HCT116 (cell line): ENCODE measurements around the gene GRIK4. TPM values are rescaled to one million over a fixed set of nuclear protein-coding genes. Genes with fewer than 3 reads are reported as not detected.

Experiments
- ATAC-seq: fragments of 200-7000 bp; cut with Tn5 transposase; 2 replicates; pipeline ENCODE4 v1.9.1; 2020; ENCODE audit warnings: mild to moderate bottlenecking, moderate library complexity
- BruUV-seq: library from RNA; stranded (reverse); fragments of 400-500 nt; replicated peaks from 2 replicates; lab custom pipeline; 2021; lab: Mats Ljungman, UMichigan
- CTCF ChIA-PET: fragments of 300-600 bp; sonication (Branson Sonifier 250); formaldehyde crosslinking; loops from one replicate; lab custom pipeline; 2021; ENCODE audit warnings: antibody characterized with exemption; lab: Charles Lee
- POLR2A ChIA-PET: fragments of 300-600, 350-600 bp; sonication (Branson Sonifier 250); formaldehyde crosslinking; loops from one replicate; lab custom pipeline; 2021; ENCODE audit warnings: antibody characterized with exemption; lab: Charles Lee
- RAD21 ChIA-PET, 2 experiments: fragments of 300-600 bp; sonication (Branson Sonifier 250); formaldehyde crosslinking; loops; one replicate each; lab custom pipeline; 2023; ENCODE audit warnings: low total read pairs in 2 of 2; ENCODE audit not compliant: uncharacterized antibody in 2 of 2, unreplicated experiment in 2 of 2, low non-redundant PET in 1 of 2; lab: Charles Lee
- DNase-seq: peaks from one replicate; pipeline ENCODE4 v3.0.0-alpha.2; 2010; ENCODE audit warnings: low read depth, low spot score
- H2AFZ ChIP-seq: fragments of 200-600 bp; shearing (Covaris generic), sonication (generic); 2 replicates; pipeline ENCODE4 v1.6.1; 2017; ENCODE audit warnings: low read depth, mixed run types, mixed read lengths, antibody characterized with exemption, low read length; ENCODE audit not compliant: poor library complexity, severe bottlenecking
- H3K27ac ChIP-seq: 2 replicates; pipeline ENCODE4 v1.5.1; 2012; ENCODE audit warnings: low read depth, low read length
- H3K27me3 ChIP-seq: fragments of 200-600 bp; sonication (generic); 2 replicates; pipeline ENCODE4 v1.6.1; 2016; ENCODE audit warnings: mixed run types, low read length, mixed read lengths; ENCODE audit not compliant: insufficient read depth
- H3K36me3 ChIP-seq, 2 experiments: fragments of 200-500 bp in 1 of 2; fragments of 200-600 bp in 1 of 2; sonication (Bioruptor generic) in 1 of 2; sonication (generic) in 1 of 2; 2 replicates each; pipeline versions ENCODE4 v1.5.1 to v1.6.1; 2014 to 2016; ENCODE audit warnings: low read length in 2 of 2, inconsistent platforms in 1 of 2, mixed read lengths in 1 of 2, mixed run types in 1 of 2; ENCODE audit not compliant: insufficient read depth in 2 of 2, control insufficient read depth in 1 of 2
- H3K4me1 ChIP-seq, 2 experiments: fragments of 200-600 bp in 1 of 2; sonication (generic) in 1 of 2; 2 replicates each; pipeline versions ENCODE4 v1.5.1 to v1.6.1; 2012 to 2017; ENCODE audit warnings: low read length in 2 of 2, inconsistent platforms in 1 of 2, mild to moderate bottlenecking in 1 of 2, mixed read lengths in 1 of 2, mixed run types in 1 of 2, moderate library complexity in 1 of 2; ENCODE audit not compliant: insufficient read depth in 2 of 2, control insufficient read depth in 1 of 2
- H3K4me2 ChIP-seq: fragments of 200-600 bp; sonication (generic); 2 replicates; pipeline ENCODE4 v1.6.1; 2017; ENCODE audit warnings: mixed run types, low read length, mixed read lengths
- H3K4me3 ChIP-seq, 2 experiments: fragments of 200-600 bp in 1 of 2; sonication (generic) in 1 of 2; replicated peaks in 1 of 2; 2 replicates each; pipeline ENCODE4 v1.5.1; 2011 to 2016; ENCODE audit warnings: low read length in 2 of 2, control low read depth in 1 of 2, low read depth in 1 of 2, mild to moderate bottlenecking in 1 of 2, mixed read lengths in 1 of 2, mixed run types in 1 of 2
- H3K79me2 ChIP-seq: fragments of 200-600 bp; sonication (generic); 2 replicates; pipeline ENCODE4 v1.6.1; 2017; ENCODE audit warnings: mild to moderate bottlenecking, mixed run types, low read length, moderate library complexity, mixed read lengths; ENCODE audit not compliant: insufficient read depth
- H3K9ac ChIP-seq: fragments of 200-600 bp; sonication (generic); 2 replicates; pipeline ENCODE4 v1.6.1; 2016; ENCODE audit warnings: low read length, mixed read lengths
- H3K9me2 ChIP-seq: fragments of 200-600 bp; sonication (generic), shearing (Covaris generic); 2 replicates; pipeline ENCODE4 v1.6.1; 2017; ENCODE audit warnings: mixed run types, mild to moderate bottlenecking, moderate library complexity; ENCODE audit not compliant: insufficient read depth
- H3K9me3 ChIP-seq, 2 experiments: fragments of 200-500 bp in 1 of 2; fragments of 200-600 bp in 1 of 2; sonication (Bioruptor generic) in 1 of 2; sonication (generic) in 1 of 2; 2 replicates each; pipeline ENCODE4 v1.6.1; 2014 to 2017; ENCODE audit warnings: low read length in 2 of 2, mixed read lengths in 2 of 2, inconsistent platforms in 1 of 2, low read depth in 1 of 2, mild to moderate bottlenecking in 1 of 2, mixed run types in 1 of 2, moderate library complexity in 1 of 2; ENCODE audit not compliant: control insufficient read depth in 1 of 2, insufficient read depth in 1 of 2
- H4K20me1 ChIP-seq: fragments of 200-600 bp; sonication (generic), shearing (Covaris generic); 2 replicates; pipeline ENCODE4 v1.6.1; 2017; ENCODE audit warnings: mixed run types, mild to moderate bottlenecking, moderate library complexity; ENCODE audit not compliant: insufficient read depth
- ATF3 ChIP-seq: IDR thresholded peaks from 2 replicates; pipeline ENCODE4 v1.6.1; 2012
- EZH2phosphoT487 ChIP-seq: fragments of 200-600 bp; IDR thresholded peaks from 2 replicates; pipeline ENCODE4 v1.6.1; 2018; ENCODE audit warnings: antibody characterized with exemption, borderline replicate concordance
- MAX ChIP-seq: IDR thresholded peaks from 2 replicates; pipeline ENCODE4 v1.6.1; 2012
- POLR2AphosphoS5 ChIP-seq: IDR thresholded peaks from 2 replicates; pipeline ENCODE4 v1.6.1; 2011; ENCODE audit warnings: mild to moderate bottlenecking, low read depth, low read length, moderate library complexity
- RAD21 ChIP-seq: IDR thresholded peaks from 2 replicates; pipeline ENCODE4 v1.6.1; 2012; ENCODE audit warnings: low read depth, mild to moderate bottlenecking
- SRF ChIP-seq: IDR thresholded peaks from 2 replicates; pipeline ENCODE4 v1.6.1; 2012; ENCODE audit warnings: low read depth
- TCF7L2 ChIP-seq: IDR thresholded peaks from 2 replicates; pipeline ENCODE4 v1.7.0; 2011; ENCODE audit warnings: borderline replicate concordance, inconsistent platforms; ENCODE audit not compliant: insufficient read depth, insufficient read length; ENCODE audit errors: extremely low read depth
- YY1 ChIP-seq: IDR thresholded peaks from 2 replicates; pipeline ENCODE4 v1.6.1; 2011; ENCODE audit warnings: low read length, low read depth, moderate library complexity, mild to moderate bottlenecking; ENCODE audit not compliant: insufficient replicate concordance; ENCODE audit errors: extremely low read depth
- ZFX ChIP-seq: fragments of 450-650 bp; IDR thresholded peaks from 2 replicates; pipeline ENCODE4 v1.6.1; 2017
- ZNF274 ChIP-seq: fragments of 200-500 bp; sonication (Bioruptor generic); IDR thresholded peaks from 2 replicates; pipeline ENCODE4 v1.6.1; 2014; ENCODE audit warnings: mild to moderate bottlenecking, low read depth, low read length, inconsistent platforms
- intact Hi-C: fragments of 100-400 bp; cut with micrococcal nuclease; formaldehyde crosslinking; loops from 2 replicates; pipeline ENCODE4 v1.10.0; 2022
- total RNA-seq: library from RNA; stranded (reverse); gene quantifications from one replicate; pipeline ENCODE4 v1.2.1, GENCODE V29; 2021; ENCODE audit not compliant: unreplicated experiment

The GRIK4 gene
- total RNA-seq, 1 experiment from 2014 or later: 0.52 TPM

GRCh38 chr11:120517390-120517761 is 5.8 kb downstream of the GRIK4 start (continued):
- no peak for TF ChIP-seq ZNF274
- no peak for TF ChIP-seq POLR2AphosphoS5
- TF ChIP-seq EZH2phosphoT487: no peak
- TF ChIP-seq RAD21: no peak
- no peak for TF ChIP-seq SRF
- TF ChIP-seq TCF7L2: no peak

- POLR2A ChIA-PET: no interaction called here
- DNase-seq (no peak), ATAC-seq (peak; percentile 57)
- H3K79me2 ChIP-seq: no peaks in the 10 kb centered on the region
- CTCF ChIA-PET: interaction anchor here (0.9 kb wide), 1 partner anchor 167 kb away, joined by 3 read pairs; no protein-coding TSS in a partner anchor
- peaks cover 11 to 12% of the 10 kb centered on the region in 2 experiments; a peak in 3 of 4 replicates for H3K4me1 ChIP-seq
- no peak overlapping the region for H3K4me3 ChIP-seq
- RAD21 ChIA-PET: no interaction called here
- no peaks in the 10 kb centered on the region for H3K9me3 ChIP-seq
- H3K27me3 ChIP-seq: no peaks in the 10 kb centered on the region
- intact Hi-C loops: no loop called here
- no peaks in the 10 kb centered on the region for H3K36me3 ChIP-seq
- H2AFZ ChIP-seq: no peak overlapping the region
- H3K4me2 ChIP-seq: peak overlapping the region; percentile 39
- H3K9ac ChIP-seq: no peak overlapping the region
- no peaks in the 10 kb centered on the region for H3K9me2 ChIP-seq
- no peak overlapping the region for H3K27ac ChIP-seq
- TF ChIP-seq TCF7L2: no peak
- no peak for TF ChIP-seq ZFX
- TF ChIP-seq MAX: no peak
- TF ChIP-seq ATF3: no peak
- TF ChIP-seq POLR2AphosphoS5: no peak
- no peak for TF ChIP-seq YY1
- no TSS peak for BruUV-seq
- H4K20me1 ChIP-seq: no peaks in the 10 kb centered on the region
Observed at GRCh38 chr11:120517801-120518291, 6.3 kb downstream of the GRIK4 start.
